ENCODE measurements around the gene NTMT1.

Gene NTMT1

DNA sequence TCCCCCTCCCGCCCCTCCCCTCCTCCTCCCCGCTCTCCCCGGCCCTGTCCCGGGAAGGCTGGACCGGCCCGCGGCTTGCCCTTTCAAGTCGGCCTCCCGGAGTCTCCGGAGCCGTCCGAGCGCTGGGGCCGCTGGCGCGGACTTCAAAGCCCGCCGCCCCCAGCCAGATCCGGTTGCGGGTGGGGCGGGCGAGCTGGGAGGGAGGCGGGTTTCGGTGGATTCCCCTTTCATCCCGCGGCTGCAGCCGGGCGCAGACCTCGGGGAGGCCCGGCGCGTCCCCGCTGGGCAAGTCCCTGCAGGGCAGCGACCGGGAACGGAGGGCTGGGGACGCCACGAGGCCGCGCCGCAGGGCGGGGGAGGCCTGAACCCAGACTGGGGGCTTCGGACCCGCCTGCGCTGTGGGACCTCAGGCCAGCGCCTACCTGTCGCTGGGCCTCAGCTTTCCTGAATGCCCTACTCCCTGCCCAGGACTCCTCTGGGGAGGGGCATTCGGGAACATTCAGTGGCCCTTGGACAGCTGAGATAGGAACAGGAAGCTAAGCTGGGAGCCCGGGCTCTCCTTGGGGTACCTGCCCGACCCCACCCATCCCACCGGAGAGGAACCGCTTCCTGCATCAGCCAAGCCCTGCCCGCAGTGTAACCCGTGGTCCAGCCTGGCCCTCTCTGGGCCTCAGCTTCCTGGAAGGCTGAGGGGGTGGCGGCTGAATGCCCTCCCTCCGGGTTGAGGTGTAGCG, 28.4 kb upstream of the NTMT1 start:
- DNase-seq (ENCODE audit: low spot score) = peak; percentile 68

DNA sequence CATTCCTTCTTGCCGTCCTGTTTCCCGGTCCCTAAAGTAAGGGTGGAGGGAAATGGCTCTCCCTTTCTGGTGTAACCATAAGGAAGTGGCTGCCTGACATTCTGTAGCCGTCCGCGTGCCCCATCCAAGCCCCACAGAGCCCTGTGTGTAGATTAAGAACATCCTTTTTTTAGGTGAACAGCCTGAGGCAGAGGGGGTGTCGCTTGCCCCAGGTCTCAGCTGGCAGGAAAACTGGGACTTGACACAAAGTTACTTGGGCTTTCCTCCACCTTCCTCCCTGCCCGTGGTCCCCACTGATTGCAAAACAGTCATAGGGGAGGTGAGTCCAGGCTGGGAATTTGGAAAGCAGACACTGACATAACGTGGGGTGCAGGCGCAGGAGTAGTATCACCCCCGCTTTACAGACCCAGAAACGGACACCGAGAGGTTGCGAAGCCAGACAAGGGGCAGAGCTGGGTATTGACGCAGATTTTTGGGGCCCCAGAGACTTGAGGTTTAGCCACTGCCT, 27.8 kb upstream of the NTMT1 start:
- DNase-seq (ENCODE audit: low spot score) = no peak

DNA sequence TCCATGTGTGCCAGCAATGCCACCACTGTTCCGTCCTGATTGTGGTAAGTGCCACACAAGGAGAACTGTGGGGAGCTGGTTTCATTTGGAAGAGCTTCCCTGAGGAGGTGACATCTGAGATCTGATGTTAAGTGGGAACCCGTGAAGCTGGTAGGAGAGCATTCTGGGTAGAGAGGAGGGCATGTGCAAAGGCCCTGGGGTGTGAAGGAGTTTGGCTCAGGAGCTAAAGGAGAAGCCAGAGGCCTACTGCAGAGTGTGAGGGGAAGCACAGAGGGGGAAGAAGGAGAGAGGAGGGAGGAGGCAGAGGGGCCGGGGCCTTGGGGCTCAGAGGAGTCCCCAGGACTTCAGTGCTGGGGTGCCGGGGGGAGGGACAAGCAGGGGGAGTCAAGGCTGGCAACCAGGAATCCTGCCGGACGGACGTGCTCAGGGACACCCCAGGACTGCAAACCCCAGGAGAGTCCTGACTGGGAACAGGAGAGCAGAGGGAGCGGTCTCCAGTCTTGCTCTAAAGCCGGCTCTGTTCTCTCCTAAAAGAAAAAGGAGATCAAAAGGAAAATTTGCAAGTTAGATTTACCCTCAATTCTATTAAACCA, 24.8 kb upstream of the NTMT1 start:
- DNase-seq (ENCODE audit: low spot score) = no peak

DNA sequence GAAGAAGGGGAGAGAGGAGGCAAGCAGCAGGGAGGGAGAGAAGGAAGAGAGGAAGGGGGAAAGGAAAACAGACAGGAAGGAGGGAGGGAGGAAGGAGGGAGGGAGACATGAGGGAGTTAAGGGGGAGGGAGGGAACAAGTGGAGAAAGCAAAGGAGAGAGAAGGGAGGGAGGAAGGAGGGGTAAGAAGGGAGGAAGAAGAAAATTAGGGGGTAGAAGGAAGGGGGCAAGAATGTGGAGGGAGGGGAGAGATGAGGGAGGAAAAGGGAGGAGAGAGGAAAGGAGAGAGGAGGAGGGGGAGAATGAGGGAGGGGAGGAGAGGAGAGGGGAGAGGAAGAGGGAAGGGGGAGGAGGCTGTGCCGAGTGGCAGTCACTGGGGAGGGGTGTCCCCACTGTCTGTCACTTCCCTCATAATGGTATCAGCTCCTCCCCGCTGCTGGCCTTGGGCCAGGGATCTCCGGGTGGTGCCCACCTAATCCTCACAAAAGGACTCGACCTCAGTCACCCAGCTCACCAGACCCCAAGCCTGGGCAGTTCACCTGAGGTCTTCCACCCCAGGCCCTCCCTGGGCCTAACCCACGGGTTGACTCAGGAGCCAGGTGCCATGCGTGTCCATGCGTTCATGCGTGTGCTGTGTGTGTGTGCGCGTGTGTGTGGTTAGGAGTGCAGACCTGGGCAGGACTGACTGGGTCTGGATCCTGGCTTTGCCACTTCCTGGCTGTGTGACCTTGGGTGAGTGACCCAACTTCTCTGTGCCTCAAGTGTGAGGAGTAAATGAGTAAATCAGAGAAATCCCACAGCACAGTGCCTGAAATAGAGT, 23.2 kb upstream of the NTMT1 start:
- no peak for DNase-seq (ENCODE audit: low spot score)

DNA sequence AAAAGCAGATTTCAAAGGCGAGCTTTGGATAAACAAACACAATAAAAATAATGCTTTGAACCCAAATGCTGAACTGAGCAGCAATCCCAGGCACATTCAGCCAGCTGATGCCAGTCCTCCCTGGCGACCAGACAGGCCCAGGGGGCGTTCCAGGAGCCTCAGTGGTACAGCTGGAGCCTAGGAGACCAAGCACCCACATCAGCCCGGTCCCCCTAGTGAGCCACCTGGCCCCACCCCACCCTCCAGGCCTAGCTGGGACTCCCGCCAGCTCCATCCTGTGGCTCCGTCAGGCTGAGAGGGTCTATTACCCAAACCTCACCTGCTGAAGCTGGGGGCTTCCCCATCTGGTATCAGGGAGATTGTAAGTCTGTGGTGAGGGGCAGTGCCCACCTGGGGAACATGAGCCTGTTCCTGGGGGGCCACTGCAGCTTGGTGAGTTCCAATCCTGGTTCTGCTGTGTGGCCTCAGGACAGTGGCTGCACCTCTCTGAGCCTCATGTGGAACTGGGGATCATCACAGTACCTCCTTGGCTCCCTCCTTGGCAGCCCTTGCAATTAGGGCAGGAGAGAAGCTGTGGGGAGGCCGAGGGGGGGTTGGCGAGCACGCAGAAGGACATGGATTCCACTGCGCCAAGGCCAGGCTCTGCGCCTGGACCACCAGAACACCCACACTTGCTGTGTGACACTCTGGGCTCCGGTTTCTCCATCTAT, 21.8 kb upstream of the NTMT1 start:
- no peak for DNase-seq (ENCODE audit: low spot score)

DNA sequence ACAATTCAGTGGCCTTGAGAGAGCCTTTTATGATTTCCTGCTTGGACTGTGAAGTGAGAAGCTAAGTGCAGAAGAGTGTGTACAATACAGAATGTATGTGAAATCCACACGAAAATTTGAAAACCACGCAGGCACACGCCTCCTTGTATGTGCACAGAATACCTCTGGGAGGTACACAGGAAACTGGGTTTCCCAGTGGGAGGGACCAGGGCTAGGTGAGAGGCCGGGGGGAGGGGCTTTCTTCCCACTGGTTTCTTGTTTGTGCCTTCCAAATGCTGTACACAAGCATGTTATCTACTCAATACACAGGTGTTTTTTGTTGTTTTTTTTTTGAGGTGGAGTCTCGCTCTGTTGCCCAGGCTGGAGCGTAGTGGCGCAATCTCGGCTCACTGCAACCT, 21.2 kb upstream of the NTMT1 start:
- no peak for DNase-seq (ENCODE audit: low spot score)

DNA sequence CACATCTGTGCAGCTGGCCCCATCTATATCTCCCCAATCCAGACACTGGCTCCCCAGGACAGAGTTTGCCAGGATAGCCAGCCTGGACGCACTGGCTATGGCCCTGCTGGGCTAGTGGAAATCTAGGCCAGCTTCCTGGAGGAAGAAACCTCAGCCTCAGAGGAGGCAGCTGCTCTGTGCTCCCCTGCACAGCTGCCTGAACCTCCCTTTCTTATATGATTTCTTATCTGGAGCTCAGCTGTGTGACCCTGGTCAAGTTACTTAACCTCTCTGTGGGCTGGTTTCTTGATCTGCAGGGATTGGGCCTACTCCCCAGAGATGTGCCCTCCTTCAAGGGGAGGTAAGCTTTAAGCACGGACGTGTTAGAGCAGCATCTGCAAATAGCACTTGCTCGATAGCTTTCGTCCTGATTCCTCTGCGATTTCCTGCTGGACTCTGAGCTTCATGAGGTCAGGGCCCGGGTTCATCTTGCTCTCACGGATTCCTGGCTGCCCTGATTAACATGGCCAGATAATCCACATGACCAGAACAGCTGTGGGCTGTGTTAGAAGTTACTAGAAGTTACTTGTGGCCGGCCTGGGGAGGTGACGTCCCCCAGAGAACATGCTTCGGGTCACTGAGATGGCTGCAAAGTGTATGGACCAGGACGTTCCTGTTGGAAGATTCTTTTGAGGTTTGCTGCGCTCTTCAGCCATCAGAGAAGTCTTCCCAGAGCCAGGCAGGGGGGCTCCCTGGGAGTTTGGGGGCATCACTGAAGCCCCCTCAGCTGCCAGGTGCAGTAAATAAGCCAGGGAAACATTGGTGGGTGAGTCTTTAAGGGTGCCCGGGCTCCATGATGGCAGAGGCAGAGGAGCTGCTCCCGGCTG, 19.6 kb upstream of the NTMT1 start:
- no peak for DNase-seq (ENCODE audit: low spot score)

DNA sequence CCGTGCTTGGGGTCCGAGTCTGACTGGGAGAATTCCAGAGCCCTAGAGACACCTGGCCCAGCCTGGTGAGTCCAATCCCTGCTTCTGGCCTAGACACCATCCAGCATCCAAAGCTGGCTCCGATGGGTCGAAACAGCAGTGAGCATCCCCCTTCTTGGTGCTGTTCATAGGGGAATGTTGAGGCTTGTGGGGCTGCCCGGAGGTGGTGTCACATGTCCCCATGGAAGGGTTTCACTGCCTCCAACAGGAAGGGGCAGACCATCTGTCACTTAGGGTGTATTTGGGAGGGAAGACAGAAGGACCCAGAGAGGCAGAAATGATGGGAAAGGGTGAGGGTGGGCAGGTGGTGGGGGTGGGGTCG, 19.0 kb upstream of the NTMT1 start:
- no peak for DNase-seq (ENCODE audit: low spot score)

DNA sequence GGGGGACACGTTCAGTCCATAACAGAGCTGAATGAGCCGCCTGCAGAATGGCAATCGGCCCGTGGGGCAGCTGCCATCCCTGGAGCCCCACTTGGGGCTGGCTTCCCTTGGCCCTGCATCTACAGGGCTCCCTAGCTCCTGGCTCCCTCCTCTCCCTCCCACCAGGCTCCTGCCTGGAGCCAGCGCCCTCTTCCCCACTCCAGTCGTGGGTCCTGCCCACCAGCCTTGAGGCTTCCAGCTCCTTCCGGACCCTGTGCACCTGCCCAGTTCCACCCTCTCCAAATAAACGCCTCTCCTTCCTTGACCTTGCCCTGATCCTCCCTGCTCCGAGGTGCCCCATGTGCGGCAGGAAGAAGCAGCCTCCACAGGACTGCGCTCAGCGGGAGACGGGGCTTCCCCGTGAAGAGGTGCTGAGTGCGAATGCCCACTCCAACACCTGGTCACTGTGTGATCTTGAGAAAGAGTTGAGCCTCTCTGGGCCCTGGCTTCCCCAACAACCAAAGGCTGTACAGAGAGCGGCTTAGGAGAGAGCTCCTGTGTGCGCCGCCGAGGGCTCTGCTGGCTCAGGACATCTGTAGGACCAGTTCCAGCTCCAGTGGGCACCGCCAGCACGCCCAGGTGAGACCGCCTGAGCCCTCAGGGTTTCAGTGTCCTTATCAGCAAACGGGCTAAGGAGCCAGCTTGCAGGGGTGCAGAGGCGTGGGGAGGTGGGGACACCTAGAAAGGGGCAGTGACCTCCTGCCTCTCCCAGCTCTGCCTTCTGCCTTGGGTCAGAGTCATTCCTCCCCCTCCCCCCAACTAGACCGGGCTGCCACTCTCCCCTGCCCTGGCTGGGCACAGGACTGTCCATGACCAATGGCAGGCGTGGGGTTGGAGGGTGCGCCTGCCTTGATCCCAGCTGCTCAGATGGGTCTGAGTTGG, 17.1 kb upstream of the NTMT1 start:
- no peak for DNase-seq (ENCODE audit: low spot score)

DNA sequence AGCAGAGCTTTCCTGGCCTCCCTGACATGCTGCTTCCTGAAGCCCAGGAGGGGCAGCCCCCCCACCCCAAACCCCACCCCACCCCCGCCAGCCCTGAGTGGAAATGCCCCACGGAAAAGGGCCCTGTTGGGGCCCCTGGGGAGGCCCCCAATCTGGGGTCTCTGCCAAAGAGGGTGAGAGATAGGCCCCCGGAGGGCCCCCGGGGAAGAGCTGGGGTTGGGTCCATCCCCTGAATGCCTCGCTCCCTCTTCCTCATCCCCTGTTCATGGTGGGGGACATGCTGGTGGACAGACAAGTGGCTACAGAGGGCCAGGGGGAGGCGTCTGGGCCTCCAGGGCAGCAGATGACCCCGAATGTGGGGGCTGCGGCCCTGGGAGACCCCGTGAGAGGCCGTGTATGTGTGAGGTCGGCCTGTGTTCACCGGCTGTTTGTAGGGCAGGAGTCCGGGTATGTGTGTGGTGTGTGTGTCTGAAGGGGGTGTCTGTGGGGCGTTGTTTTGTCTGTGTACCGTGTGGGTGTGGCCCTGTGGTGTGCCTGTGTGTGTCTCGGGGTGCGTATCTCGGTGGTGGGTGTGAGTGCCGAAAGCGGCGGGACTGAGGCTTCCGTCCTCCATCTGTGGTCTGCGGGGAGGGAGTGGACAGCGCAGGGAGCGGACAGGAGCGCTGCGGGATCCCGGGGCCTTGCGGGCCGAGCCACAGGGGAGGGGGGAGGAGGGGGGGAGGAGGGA, 16.3 kb upstream of the NTMT1 start:
- peak; percentile 56 for DNase-seq (ENCODE audit: low spot score)

DNA sequence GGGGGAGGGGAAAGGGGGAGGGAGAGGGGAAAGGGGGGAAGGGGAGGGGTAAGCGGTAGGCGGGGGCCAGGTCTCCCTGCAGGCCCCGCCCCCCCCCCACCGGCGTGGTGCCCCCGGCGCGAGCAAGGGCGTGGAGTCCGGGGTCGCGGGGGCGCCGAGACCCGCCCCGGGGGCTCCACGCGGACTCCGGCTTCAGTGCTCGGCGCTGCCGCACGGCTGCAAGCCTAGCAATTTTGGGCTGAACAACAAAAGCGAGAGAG, 15.8 kb upstream of the NTMT1 start:
- DNase-seq (ENCODE audit: low spot score) = no peak

DNA sequence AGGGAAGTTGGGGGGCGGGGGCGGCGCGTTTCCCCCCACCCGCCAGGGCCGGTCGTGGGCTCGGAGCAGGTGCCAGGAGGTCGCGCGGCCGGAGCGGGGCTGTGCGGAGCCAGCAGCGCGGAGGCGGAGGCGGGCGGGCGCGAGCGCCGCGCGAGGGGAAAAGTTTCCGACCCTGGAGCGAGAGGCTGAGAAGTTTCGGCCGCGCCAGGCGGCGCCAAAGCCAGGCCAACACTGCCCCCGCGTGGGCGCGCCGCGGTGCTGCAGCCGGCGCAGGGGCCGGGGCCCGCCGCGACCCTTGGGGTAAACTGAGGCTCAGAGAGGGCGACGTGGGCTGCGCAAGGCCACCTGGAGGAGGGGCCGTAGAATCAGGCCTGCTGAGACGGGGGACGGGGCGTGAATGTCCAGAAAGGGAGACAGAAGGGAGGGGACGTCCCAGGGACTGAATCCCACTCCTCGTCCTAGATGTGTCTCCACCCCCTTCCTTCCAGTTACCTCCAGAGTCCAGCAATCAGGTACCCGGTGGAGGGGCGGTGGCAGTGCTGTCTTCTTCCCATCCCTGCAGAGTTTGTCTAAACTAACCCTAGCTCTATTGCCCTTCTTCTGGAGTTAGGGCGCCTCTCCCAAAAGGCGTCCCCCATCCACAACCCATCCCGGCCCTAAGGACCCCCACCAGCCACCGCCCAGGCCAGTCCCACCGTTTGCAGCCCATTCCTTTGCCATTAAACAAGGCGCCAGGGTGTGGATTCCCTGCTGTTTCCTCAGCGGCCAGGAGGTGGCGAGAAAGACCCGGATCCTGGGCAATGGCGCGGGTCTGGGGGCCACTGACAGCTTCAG, 15.3 kb upstream of the NTMT1 start:
- peak; percentile 95 for DNase-seq (ENCODE audit: low spot score)

DNA sequence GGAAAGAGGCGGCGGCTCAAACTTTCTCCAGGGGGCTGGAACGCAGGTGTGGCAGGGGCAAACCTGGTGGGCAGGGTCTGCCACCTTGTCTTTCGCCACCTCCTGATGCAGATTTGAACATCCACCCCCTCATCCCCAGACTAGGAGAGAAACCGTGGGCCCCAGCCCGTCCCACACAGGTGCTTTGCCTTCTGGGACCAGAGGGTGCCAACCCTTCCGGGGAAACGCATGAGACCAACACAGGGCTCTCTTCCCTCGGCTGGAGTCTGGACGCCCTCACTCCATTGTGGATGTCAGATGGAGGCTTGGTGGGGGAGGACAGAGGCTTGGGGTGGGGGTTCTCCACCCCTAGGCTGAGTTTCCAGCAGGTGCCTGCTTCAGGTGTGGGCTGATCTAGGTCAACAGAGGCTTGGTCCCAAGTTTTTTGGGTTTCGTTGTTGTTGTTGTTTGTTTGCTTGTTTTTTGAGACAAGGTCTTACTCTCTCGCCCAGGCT, 14.6 kb upstream of the NTMT1 start:
- DNase-seq (ENCODE audit: low spot score) = no peak

DNA sequence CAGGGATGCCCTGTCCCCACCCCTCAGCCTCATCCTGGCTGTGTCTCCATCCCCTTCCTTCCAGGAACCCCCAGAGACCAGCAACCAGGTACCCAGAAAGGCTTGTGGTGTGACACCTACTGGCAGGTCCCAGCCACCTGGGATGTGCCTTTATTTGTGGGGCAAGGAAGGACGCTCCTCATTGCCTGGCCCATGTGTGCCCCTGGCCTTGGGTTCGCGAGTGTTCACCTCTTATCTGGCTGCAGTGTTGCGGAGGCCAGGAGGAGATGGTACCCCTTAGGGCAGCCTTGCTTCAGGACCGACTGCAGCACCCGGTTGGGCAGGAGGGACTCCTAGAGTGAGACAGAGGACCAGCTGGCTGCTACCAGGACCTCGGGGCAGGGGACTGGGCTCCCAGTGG, 13.8 kb upstream of the NTMT1 start:
- DNase-seq (ENCODE audit: low spot score) = no peak

DNA sequence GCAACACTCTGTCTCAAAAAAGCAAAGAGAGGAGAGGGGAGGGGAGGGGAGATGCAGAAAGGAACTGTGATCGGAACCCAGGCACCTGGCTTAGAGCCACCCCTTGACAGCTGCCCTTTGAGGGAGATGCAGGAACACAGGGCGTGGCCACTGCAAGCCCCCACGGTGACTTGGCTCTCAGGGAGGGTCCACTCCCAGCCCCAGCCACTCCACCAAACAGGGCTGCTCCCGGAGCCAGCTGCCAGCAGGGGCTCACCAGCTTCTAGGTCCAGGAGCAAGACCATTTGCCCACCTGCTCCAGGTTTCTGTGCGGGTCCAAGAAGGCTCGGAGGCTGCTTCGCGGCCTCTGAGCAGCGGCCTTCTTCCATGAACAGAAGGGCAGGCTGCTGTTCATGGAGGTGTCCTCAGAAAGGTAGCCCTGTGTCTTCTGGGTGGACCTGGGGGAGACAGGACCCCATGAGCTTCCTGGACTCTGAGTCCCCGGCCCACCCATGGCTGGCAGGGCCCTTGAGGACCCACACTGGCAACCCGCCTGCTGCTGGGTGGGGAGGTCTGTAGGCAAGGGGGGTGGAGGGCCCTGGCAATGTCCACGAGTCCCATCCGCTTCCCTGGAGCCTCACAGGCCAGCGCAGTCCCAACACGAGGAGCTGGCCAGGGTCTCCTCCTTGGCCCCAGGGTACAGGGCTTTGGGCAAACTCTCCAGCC, 13.0 kb upstream of the NTMT1 start:
- DNase-seq (ENCODE audit: low spot score) = no peak

DNA sequence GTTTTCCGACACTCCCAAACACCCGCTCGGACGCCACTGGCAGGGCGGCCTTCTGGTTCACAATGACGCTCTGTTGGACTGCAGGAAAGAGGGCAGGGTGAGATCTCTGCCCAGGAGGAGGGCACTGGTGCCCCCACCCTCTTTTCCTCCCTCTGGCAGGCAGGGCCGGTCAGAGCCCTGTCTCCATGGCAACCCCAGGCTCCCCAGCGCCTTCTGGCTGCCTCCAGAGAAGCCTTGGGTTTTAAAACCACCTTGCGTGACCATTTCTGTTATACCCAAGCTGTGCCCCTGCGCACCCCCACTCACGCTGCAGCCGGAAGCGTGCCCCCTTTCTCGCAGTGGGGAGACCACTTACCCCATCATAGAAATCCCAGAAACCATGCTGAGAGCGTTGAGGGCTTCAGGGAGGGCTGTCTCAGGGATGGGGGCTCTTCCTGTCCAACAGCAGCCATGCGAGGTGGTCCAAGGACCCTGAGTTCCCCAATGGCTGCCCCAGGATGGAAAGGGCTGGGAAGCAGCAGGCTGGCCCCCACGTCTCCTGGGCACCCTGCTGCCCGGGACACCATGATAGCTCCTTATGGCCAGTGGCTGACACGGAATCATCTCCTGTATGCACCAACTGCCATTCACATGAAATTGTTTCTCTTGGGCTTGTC, 12.3 kb upstream of the NTMT1 start:
- no peak for DNase-seq (ENCODE audit: low spot score)

DNA sequence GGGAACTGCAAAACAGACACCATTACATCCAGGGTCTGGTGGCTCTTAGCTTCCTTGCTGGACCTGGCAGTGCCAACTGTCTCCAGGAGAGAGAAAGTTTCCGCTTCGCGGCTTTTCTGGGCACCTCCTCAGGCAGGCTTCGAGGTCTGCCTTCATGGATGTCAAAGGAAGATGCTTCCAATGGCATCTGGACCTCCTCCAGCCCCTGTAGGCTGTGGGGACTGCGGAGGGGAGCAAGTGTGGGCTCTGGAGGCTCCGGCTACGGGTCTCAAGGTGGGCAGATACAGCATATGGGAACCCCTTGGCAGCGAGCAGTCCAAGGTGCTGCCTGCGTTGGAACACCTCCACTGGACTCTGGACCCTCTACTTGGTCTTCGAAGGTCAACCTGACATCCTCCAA, 11.0 kb upstream of the NTMT1 start:
- no peak for DNase-seq (ENCODE audit: low spot score)
